CD4-positive, alpha-beta memory T cell (primary cell): ENCODE measurements around the gene ZMYND10. TPM values are rescaled to one million over a fixed set of nuclear protein-coding genes. Genes with fewer than 3 reads are reported as not detected.

Experiments used
- CTCF ChIA-PET: fragments of 350-600 bp; sonication (Branson Sonifier 250); formaldehyde crosslinking; loops from one replicate; lab custom pipeline; 2021; ENCODE audit warnings: inconsistent platforms; ENCODE audit not compliant: partially characterized antibody; lab: Charles Lee
- POLR2A ChIA-PET: fragments of 350-600 bp; sonication (Branson Sonifier 250); formaldehyde crosslinking; loops from one replicate; lab custom pipeline; 2021; ENCODE audit not compliant: partially characterized antibody; lab: Charles Lee
- DNase-seq, 5 donors: peaks; one replicate each; pipeline versions ENCODE4 v3.0.0 to v3.0.0-alpha.2; 2020 to 2022; ENCODE audit warnings: mixed read lengths in 1 of 5
- H3K27ac ChIP-seq: one replicate; pipeline ENCODE4 v1.7.0; 2013; ENCODE audit warnings: low read depth, low read length
- H3K27me3 ChIP-seq: 2 replicates; pipeline ENCODE4 v1.7.0; 2013; ENCODE audit warnings: mild to moderate bottlenecking, low read length, moderate library complexity; ENCODE audit not compliant: insufficient read depth
- H3K36me3 ChIP-seq: 2 replicates; pipeline ENCODE4 v1.7.0; 2013; ENCODE audit warnings: mild to moderate bottlenecking, low read length, moderate library complexity; ENCODE audit not compliant: insufficient read depth
- H3K4me1 ChIP-seq: 2 replicates; pipeline ENCODE4 v1.7.0; 2013; ENCODE audit warnings: mild to moderate bottlenecking, low read length, moderate library complexity; ENCODE audit not compliant: insufficient read depth
- H3K4me3 ChIP-seq, 2 donors: one replicate each; pipeline ENCODE4 v1.7.0; 2013; ENCODE audit warnings: low read length in 2 of 2, mild to moderate bottlenecking in 1 of 2
- H3K9me3 ChIP-seq, 2 donors: one replicate each; pipeline ENCODE4 v1.7.0; 2013; ENCODE audit warnings: low read length in 2 of 2, control low read depth in 1 of 2; ENCODE audit not compliant: control insufficient read depth in 1 of 2
- H3K27ac Mint-ChIP-seq, 7 donors: one replicate each; pipeline ENCODE4 v1.8.0; 2020 to 2021; ENCODE audit warnings: mixed read lengths in 7 of 7, mild to moderate bottlenecking in 6 of 7, inconsistent platforms in 3 of 7, moderate library complexity in 3 of 7
- H3K27me3 Mint-ChIP-seq, 2 donors: one replicate each; pipeline ENCODE4 v1.8.0; 2020 to 2021; ENCODE audit warnings: mixed read lengths in 2 of 2
- H3K36me3 Mint-ChIP-seq, 2 donors: one replicate each; pipeline ENCODE4 v1.8.0; 2020 to 2021; ENCODE audit warnings: mixed read lengths in 2 of 2, inconsistent platforms in 1 of 2, mild to moderate bottlenecking in 1 of 2
- H3K4me1 Mint-ChIP-seq, 4 donors: one replicate each; pipeline ENCODE4 v1.8.0; 2020 to 2021; ENCODE audit warnings: mixed read lengths in 4 of 4, mild to moderate bottlenecking in 1 of 4
- H3K4me3 Mint-ChIP-seq, 8 donors: one replicate each; pipeline ENCODE4 v1.8.0; 2020 to 2021; ENCODE audit warnings: mixed read lengths in 8 of 8, mild to moderate bottlenecking in 7 of 8, moderate library complexity in 6 of 8, inconsistent platforms in 3 of 8
- H3K9me3 Mint-ChIP-seq, 8 donors: one replicate each; pipeline ENCODE4 v1.8.0; 2020 to 2021; ENCODE audit warnings: mixed read lengths in 8 of 8, mild to moderate bottlenecking in 5 of 8, inconsistent platforms in 3 of 8, moderate library complexity in 1 of 8
- intact Hi-C: fragments of 100-400 bp; cut with micrococcal nuclease; formaldehyde crosslinking; loops from one replicate; pipeline ENCODE4 v1.15.1; 2023
- polyA plus RNA-seq, 2 donors: library from polyadenylated mRNA; unstranded; fragments of 300-500 nt; fragmentation: Illumina TruSeq; gene quantifications; one replicate each; pipeline ENCODE4 v1.2.3, GENCODE V29; 2021
- total RNA-seq, 2 experiments: library from RNA; stranded (reverse); gene quantifications; one replicate each; pipeline ENCODE4 v1.2.3, GENCODE V29; 2021

The ZMYND10 gene
- total and polyA plus RNA-seq, 4 experiments from 2014 or later, result 3.7 to 4.2 TPM; not detected in 2

DNA sequence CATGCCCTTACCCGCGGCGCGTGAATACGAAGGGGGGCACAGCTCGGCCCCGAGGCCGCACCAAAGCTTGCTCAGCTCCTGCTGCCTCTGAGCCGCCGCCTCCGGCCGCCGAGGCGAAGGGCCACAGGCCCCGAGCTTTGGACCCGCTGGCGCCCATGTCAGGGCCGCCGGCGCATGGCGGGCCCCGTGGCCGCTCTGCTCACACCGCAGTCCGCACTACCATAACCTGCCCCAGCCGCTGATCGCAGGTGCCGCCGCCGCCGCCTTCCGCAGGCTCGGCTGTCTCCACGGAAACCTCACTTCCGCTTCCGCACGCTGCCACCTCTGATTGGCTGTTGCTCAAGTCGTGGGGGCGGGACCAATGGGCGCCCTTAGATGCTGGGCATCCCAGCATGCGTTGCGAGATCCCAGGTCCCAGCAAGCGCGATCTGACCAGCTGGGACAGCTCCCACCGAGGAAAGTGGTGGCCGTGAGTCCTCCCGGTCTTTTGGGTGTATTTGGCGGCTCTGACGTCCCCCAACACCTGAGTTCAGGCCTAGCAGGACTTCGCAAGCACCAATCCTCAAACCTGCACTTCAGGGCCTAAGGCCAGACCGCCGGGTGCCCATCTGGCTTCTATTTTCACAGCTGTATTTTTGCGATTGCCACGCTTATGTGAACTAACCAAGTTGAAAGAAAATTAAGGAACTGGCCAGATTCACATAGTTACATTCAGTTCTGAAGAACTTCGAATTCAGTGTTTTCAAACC, 17.4 kb downstream of the ZMYND10 start, which contains the start of gene TUSC2:
Gene TUSC2 (minus strand): TSS at position 281 of the 749 bp plus-strand sequence. CDS start 124 bp downstream, at position 157.
- Histone ChIP-seq H3K36me3 (peaks cover 37% of the 10 kb centered on the region), H3K9me3 (no peaks in the 10 kb centered on the region), H3K27me3 (no peaks in the 10 kb centered on the region), H3K4me1 (peaks cover 22% of the 10 kb centered on the region), H3K4me3 (peak within 1 kb of the TSS; percentile 73 to 91), H3K27ac (peak within 1 kb of the TSS; percentile 82)
- H3K27me3 Mint-ChIP-seq, result no peaks in the 10 kb centered on the region
- peaks cover 13 to 42% (median 23%) of the 10 kb centered on the region in 4 donors for H3K4me1 Mint-ChIP-seq
- ChIA-PET POLR2A (interaction anchor here (1.0 to 20.5 kb wide), 10 partner anchors 10 to 241 kb away, joined by 3 to 595 read pairs (median 8); partner anchors contain the start of genes CYB561D2, HEMK1, HYAL3 and IFRD2), CTCF (interaction anchor here (1.0 to 3.4 kb wide), 9 partner anchors 9 to 102 kb away, joined by 3 to 17 read pairs (median 4); partner anchors contain the start of genes HYAL3, NAA80 and NPRL2)
- H3K36me3 Mint-ChIP-seq, result peaks cover 0 to 49% of the 10 kb centered on the region in 2 donors
- H3K4me3 Mint-ChIP-seq, result peak within 1 kb of the TSS; percentile 91 to 97 (median 94)
- intact Hi-C loops, result loop anchor here (1.0 to 2.0 kb wide), 5 partner anchors 9 to 36 kb away; partner anchors contain the start of genes HYAL3, IFRD2, NAA80 and TMEM115
- peak within 1 kb of the TSS; percentile 93 to 97 (median 97) for H3K27ac Mint-ChIP-seq
- H3K9me3 Mint-ChIP-seq, result peaks cover 0 to 1% (median 0%) of the 10 kb centered on the region in 8 donors
- DNase-seq, result peak; percentile 91 to 96 (median 93)

DNA sequence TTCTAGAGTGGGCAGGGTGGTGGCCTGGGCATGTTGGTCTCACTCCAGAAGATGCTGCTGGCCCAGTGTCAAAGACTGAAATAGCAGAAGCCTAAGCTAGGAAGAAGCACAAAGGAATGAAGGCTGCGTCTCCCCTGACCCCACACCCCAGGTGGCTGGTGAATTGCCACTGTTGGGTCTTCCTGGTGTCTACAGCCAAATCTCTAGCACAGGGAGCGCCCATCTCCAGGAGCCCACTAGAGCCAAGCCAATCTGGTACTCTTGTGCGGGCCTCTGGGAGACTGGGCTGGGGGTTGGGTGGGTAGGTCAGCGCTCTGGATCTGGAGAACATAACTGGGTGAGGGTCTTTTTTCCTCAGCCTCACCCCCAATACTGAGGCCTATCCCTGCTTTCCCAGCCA, 18.4 kb downstream of the ZMYND10 start:
- Histone ChIP-seq H3K4me1 (peaks cover 24% of the 10 kb centered on the region), H3K27ac (peak overlapping the region; percentile 82), H3K36me3 (peaks cover 35% of the 10 kb centered on the region), H3K9me3 (no peaks in the 10 kb centered on the region), H3K27me3 (no peaks in the 10 kb centered on the region), H3K4me3 (peak overlapping the region; percentile 73 to 91)
- Mint-ChIP-seq H3K4me1 (peaks cover 14 to 37% (median 23%) of the 10 kb centered on the region in 4 donors), H3K4me3 (peak overlapping the region; percentile 80 to 97 (median 94)), H3K27me3 (no peaks in the 10 kb centered on the region), H3K9me3 (peaks cover 0 to 1% (median 0%) of the 10 kb centered on the region in 8 donors), H3K36me3 (peaks cover 0 to 48% of the 10 kb centered on the region in 2 donors), H3K27ac (peak overlapping the region in 6 of 7 donors; percentile 78 to 94 (median 87))
- DNase-seq, result peak in 1 of 5 donors; percentile 33
- ChIA-PET CTCF (interaction anchor here (1.0 to 3.4 kb wide), 8 partner anchors 8 to 81 kb away, joined by 3 to 17 read pairs (median 4); partner anchors contain the start of genes HYAL3 and NAA80), POLR2A (interaction anchor here (1.6 to 20.5 kb wide), 9 partner anchors 9 to 242 kb away, joined by 4 to 595 read pairs (median 27); partner anchors contain the start of genes CYB561D2, HEMK1, HYAL3 and IFRD2)
- intact Hi-C loops, result no loop called here

DNA sequence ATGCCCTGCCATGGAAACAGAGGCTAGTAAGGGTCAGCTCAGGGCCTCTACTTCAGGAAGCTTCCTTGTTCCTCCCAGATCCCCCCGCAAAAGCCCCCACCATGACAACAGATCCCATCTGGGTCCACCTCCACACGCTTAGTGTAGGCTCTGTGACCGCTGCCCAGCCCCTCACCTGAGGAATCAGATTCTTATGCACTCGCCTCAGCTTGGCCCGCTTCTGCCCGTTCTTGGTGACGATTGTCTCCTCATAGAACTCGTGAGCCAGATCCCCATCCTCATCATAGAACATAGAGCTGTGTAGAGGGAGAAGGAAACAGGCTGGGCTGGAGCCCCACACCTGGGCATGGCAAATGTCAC, 19.4 kb downstream of the ZMYND10 start:
- peak in 1 of 5 donors; percentile 16 for DNase-seq
- POLR2A ChIA-PET, result interaction anchor here (3.8 to 20.5 kb wide), 3 partner anchors 10 to 27 kb away, joined by 16 to 595 read pairs (median 144); partner anchors contain the start of genes CYB561D2, HYAL3, NAA80 and NPRL2

DNA sequence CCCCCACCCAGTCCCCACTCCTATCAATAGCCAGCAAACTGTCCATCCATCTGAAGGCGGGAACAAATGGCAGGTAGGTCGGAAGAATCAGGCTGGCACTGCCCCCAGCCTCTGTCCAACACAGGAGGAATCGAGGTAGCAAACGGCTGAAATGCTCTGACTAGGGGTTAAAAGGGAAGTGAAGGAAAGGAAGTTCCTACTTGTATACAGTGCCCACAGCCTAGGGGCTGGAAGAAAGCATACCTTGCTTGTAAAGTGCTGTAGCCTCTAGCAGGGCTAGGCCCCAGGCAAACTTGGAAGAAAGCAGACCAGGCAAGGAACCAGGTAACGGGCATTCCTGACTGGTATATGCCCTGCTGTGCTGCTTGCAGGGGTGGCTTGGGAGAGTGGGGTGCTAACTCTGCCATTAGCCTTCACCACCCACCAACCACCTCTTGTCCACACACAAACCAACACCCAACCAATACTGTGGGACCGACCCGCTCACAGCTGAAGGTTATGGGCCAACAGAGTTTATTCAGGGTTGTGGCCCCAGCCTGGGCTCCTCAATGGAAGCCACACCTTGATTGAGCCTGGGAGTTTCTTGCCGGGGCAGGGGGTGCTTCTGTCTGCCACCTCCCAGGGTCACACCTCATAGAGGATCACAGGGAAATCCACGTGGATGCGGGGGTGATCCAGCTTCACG, 19.9 kb downstream of the ZMYND10 start:
- Mint-ChIP-seq H3K9me3 (peaks cover 0 to 1% (median 0%) of the 10 kb centered on the region in 8 donors), H3K36me3 (peaks cover 0 to 34% of the 10 kb centered on the region in 2 donors), H3K27ac (peak overlapping the region in 3 of 7 donors; percentile 70 to 79 (median 76)), H3K4me1 (peaks cover 15 to 38% (median 25%) of the 10 kb centered on the region in 4 donors), H3K4me3 (peak overlapping the region in 3 of 8 donors; percentile 21 to 67 (median 49)), H3K27me3 (no peaks in the 10 kb centered on the region)
- CTCF ChIA-PET, result interaction anchor here (0.6 to 5.6 kb wide), 10 partner anchors 11 to 131 kb away, joined by 3 to 37 read pairs (median 4); partner anchors contain the start of genes CYB561D2, HYAL3, NAA80 and NPRL2
- Histone ChIP-seq H3K9me3 (no peaks in the 10 kb centered on the region), H3K4me1 (peaks cover 29% of the 10 kb centered on the region), H3K27me3 (no peaks in the 10 kb centered on the region), H3K36me3 (peaks cover 20% of the 10 kb centered on the region), H3K27ac (no peak overlapping the region), H3K4me3 (no peak overlapping the region)
- POLR2A ChIA-PET, result interaction anchor here (0.7 to 20.5 kb wide), 4 partner anchors 10 to 32 kb away, joined by 3 to 595 read pairs (median 80); partner anchors contain the start of genes CYB561D2, HYAL3, NAA80 and NPRL2
- intact Hi-C loops, result loop anchor here (2.0 kb wide), 1 partner anchor 131 kb away; no protein-coding TSS in a partner anchor
- DNase-seq, result peak in 1 of 5 donors; percentile 7

More for the DNA sequence above, 19.4 kb downstream of the ZMYND10 start:
- peaks cover 0 to 39% of the 10 kb centered on the region in 2 donors for H3K36me3 Mint-ChIP-seq
- H3K27ac Mint-ChIP-seq, result peak overlapping the region in 3 of 7 donors; percentile 62 to 79 (median 70)
- peaks cover 28% of the 10 kb centered on the region for H3K4me1 ChIP-seq
- H3K9me3 Mint-ChIP-seq, result peaks cover 0 to 1% (median 0%) of the 10 kb centered on the region in 8 donors
- H3K4me3 Mint-ChIP-seq, result peak overlapping the region in 5 of 8 donors; percentile 21 to 61 (median 41)
- peaks cover 26% of the 10 kb centered on the region for H3K36me3 ChIP-seq
- no peaks in the 10 kb centered on the region for H3K27me3 ChIP-seq
- intact Hi-C loops, result no loop called here
- H3K4me3 ChIP-seq, result no peak overlapping the region
- H3K27ac ChIP-seq, result no peak overlapping the region
- CTCF ChIA-PET, result interaction anchor here (0.8 to 3.4 kb wide), 6 partner anchors 11 to 132 kb away, joined by 3 to 17 read pairs (median 3); partner anchors contain the start of genes CYB561D2, HYAL3, NAA80 and NPRL2
- no peaks in the 10 kb centered on the region for H3K9me3 ChIP-seq
- H3K4me1 Mint-ChIP-seq, result peaks cover 14 to 37% (median 23%) of the 10 kb centered on the region in 4 donors
- no peaks in the 10 kb centered on the region for H3K27me3 Mint-ChIP-seq

DNA sequence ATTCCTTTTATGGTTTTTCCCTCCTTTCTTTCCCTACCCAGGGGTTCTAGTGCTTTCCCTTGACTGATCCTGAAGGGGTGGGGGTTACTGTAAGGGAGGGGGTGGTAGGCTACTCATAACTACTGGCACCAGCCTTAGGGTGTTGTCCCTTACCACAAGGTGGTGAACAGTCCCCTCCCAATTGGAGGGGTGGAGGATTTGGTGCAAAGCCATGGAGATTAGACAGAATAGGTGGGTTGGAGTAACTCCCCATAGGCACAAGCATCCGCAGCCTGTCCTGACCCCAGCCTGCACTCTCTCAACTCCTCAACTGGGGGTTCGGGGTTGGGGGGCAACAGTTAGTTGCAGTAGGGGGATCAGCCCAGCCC, 20.4 kb downstream of the ZMYND10 start:
- no peak for DNase-seq
- intact Hi-C loops, result loop anchor here (2.0 kb wide), 1 partner anchor 130 kb away; no protein-coding TSS in a partner anchor
- Histone ChIP-seq H3K27me3 (no peaks in the 10 kb centered on the region), H3K4me1 (peaks cover 34% of the 10 kb centered on the region), H3K4me3 (no peak overlapping the region), H3K36me3 (peaks cover 15% of the 10 kb centered on the region), H3K27ac (no peak overlapping the region), H3K9me3 (no peaks in the 10 kb centered on the region)
- POLR2A ChIA-PET, result interaction anchor here (0.7 to 14.4 kb wide), 5 partner anchors 10 to 31 kb away, joined by 3 to 144 read pairs (median 8); partner anchors contain the start of genes HYAL3 and NAA80
- no peaks in the 10 kb centered on the region for H3K27me3 Mint-ChIP-seq
- H3K9me3 Mint-ChIP-seq, result peaks cover 0 to 1% (median 0%) of the 10 kb centered on the region in 8 donors
- CTCF ChIA-PET, result interaction anchor here (0.6 to 5.6 kb wide), 9 partner anchors 12 to 217 kb away, joined by 3 to 37 read pairs (median 7); partner anchors contain the start of genes HYAL3, IFRD2, NAA80 and RASSF1
- peak overlapping the region in 1 of 8 donors; percentile 67 for H3K4me3 Mint-ChIP-seq
- peaks cover 0 to 31% of the 10 kb centered on the region in 2 donors for H3K36me3 Mint-ChIP-seq
- H3K27ac Mint-ChIP-seq, result peak overlapping the region; percentile 29 to 90 (median 79)
- peaks cover 19 to 43% (median 30%) of the 10 kb centered on the region in 4 donors for H3K4me1 Mint-ChIP-seq
